NCI-H524 (cell line): Measurements from ENCODE around the gene ADAMTS4.

Experiments used
- DNase-seq, 2 experiments: peaks; one replicate each; lab custom pipeline; 2025; lab: John Stamatoyannopoulos, UW

ADAMTS4 gene

GRCh38 chr1:161145832-161146231 is 53.0 kb downstream of the ADAMTS4 start:
- DNase-seq = no peak

GRCh38 chr1:161140755-161141400 is 58.0 kb downstream of the ADAMTS4 start:
- DNase-seq = no peak

GRCh38 chr1:161139766-161140165 is 59.1 kb downstream of the ADAMTS4 start:
- peak in 1 of 2 experiments; percentile 38 for DNase-seq

- no peak for DNase-seq
These were observed 60.4 kb downstream of the ADAMTS4 start for GRCh38 chr1:161138431-161138830.

GRCh38 chr1:161137881-161138280 is 61.0 kb downstream of the ADAMTS4 start:
- DNase-seq = no peak
